Panc1 (cell line): ENCODE data around the gene RYR3.
"Not testable (repeated sequence)": the region's sequence is repeated elsewhere in the genome, so short reads cannot be mapped to it uniquely, and the experiment has no call there.

ENCODE experiments used
- TF ChIP-seq, protein P1 (sequence below): fragments of 450-650 bp; IDR thresholded peaks from 2 replicates; pipeline ENCODE4 v1.5.1; 2017; ENCODE audit warnings: mild to moderate bottlenecking
- TF ChIP-seq, protein P2 (sequence below), 2 experiments: IDR thresholded peaks; 2 replicates each; pipeline ENCODE4 v1.6.1; 2011 to 2012; ENCODE audit warnings: low read depth in 2 of 2, control low read depth in 1 of 2, low read length in 1 of 2, mild to moderate bottlenecking in 1 of 2, moderate library complexity in 1 of 2; ENCODE audit not compliant: insufficient read depth in 1 of 2

DNA sequence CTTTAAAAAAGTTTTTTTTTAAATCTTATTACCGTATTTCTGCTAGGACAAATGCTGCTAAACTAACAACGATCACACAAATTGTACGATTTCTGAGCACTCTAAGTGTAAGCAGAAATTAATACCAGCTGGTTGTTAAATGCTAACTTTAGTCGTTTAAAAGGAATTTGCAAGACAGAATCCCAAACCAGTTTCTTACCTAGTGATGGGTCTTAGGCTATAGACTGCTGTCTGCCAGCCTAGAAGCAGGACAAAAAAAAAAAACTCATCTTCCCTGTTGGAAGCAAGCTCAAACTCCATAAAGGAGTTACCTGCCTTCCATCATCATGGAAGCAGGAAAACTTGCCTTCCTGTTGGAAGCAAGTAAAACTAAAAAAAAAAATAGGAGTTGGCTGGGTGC, 287.6 kb downstream of the RYR3 start:
- TF ChIP-seq, protein P1, sequence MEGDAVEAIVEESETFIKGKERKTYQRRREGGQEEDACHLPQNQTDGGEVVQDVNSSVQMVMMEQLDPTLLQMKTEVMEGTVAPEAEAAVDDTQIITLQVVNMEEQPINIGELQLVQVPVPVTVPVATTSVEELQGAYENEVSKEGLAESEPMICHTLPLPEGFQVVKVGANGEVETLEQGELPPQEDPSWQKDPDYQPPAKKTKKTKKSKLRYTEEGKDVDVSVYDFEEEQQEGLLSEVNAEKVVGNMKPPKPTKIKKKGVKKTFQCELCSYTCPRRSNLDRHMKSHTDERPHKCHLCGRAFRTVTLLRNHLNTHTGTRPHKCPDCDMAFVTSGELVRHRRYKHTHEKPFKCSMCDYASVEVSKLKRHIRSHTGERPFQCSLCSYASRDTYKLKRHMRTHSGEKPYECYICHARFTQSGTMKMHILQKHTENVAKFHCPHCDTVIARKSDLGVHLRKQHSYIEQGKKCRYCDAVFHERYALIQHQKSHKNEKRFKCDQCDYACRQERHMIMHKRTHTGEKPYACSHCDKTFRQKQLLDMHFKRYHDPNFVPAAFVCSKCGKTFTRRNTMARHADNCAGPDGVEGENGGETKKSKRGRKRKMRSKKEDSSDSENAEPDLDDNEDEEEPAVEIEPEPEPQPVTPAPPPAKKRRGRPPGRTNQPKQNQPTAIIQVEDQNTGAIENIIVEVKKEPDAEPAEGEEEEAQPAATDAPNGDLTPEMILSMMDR, result not testable (repeated sequence)
- TF ChIP-seq, protein P2, sequence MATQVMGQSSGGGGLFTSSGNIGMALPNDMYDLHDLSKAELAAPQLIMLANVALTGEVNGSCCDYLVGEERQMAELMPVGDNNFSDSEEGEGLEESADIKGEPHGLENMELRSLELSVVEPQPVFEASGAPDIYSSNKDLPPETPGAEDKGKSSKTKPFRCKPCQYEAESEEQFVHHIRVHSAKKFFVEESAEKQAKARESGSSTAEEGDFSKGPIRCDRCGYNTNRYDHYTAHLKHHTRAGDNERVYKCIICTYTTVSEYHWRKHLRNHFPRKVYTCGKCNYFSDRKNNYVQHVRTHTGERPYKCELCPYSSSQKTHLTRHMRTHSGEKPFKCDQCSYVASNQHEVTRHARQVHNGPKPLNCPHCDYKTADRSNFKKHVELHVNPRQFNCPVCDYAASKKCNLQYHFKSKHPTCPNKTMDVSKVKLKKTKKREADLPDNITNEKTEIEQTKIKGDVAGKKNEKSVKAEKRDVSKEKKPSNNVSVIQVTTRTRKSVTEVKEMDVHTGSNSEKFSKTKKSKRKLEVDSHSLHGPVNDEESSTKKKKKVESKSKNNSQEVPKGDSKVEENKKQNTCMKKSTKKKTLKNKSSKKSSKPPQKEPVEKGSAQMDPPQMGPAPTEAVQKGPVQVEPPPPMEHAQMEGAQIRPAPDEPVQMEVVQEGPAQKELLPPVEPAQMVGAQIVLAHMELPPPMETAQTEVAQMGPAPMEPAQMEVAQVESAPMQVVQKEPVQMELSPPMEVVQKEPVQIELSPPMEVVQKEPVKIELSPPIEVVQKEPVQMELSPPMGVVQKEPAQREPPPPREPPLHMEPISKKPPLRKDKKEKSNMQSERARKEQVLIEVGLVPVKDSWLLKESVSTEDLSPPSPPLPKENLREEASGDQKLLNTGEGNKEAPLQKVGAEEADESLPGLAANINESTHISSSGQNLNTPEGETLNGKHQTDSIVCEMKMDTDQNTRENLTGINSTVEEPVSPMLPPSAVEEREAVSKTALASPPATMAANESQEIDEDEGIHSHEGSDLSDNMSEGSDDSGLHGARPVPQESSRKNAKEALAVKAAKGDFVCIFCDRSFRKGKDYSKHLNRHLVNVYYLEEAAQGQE (IDR thresholded peaks at IDR 0.05; ENCODE audit: insufficient read depth in 1 of 2, low read depth in 2 of 2, low read length in 1 of 2), result not testable (repeated sequence)
